ENCODE measurements around the gene PLPP2. TPM values are rescaled to one million over a fixed set of nuclear protein-coding genes. Genes with fewer than 3 reads are reported as not detected.
A peak's percentile ranks its signal among the peaks of the same experiment; 100 is the strongest.

PLPP2 gene
- total and polyA plus RNA-seq, 7 donors = 0.10 to 0.93 (median 0.30) TPM; not detected in 1

- no peaks in the 10 kb centered on the region for H3K4me1 ChIP-seq
- no peak overlapping the region for H3K27ac ChIP-seq
- H3K36me3 ChIP-seq (ENCODE audit: insufficient read depth in 1 of 2, low read depth in 1 of 2) = no peaks in the 10 kb centered on the region
- H3K27me3 ChIP-seq (ENCODE audit: insufficient read depth in 3 of 3, low read length in 2 of 3) = peaks cover 0 to 44% (median 15%) of the 10 kb centered on the region in 3 donors
- no peak for TF ChIP-seq CTCF (IDR thresholded peaks at IDR 0.05)
- DNase-seq (peak in 1 of 2 donors; percentile 32), ATAC-seq (no peak)
- intact Hi-C loops (cut with DNase I) = no loop called here
- no peak overlapping the region for H3K4me3 ChIP-seq
- WGBS, 3 donors = 28 to 33% (median 32%) methylated on average over 20 to 21 of the region's 21 CpGs
- no peaks in the 10 kb centered on the region for H3K9me3 ChIP-seq
Observed at GRCh38 chr19:277581-278165, 13.5 kb downstream of the PLPP2 start.

GRCh38 chr19:277131-277530, 14.1 kb downstream of the PLPP2 start:
- WGBS, 3 donors = 65 to 71% (median 70%) methylated on average over 7 of the region's 7 CpGs

GRCh38 chr19:275958-276646, 15.1 kb downstream of the PLPP2 start:
- Histone ChIP-seq H3K4me1 (no peaks in the 10 kb centered on the region), H3K27me3 (ENCODE audit: insufficient read depth in 3 of 3, low read length in 2 of 3) (peaks cover 0 to 38% (median 8%) of the 10 kb centered on the region in 3 donors), H3K4me3 (no peak overlapping the region), H3K36me3 (ENCODE audit: insufficient read depth in 1 of 2, low read depth in 1 of 2) (no peaks in the 10 kb centered on the region), H3K27ac (no peak overlapping the region), H3K9me3 (no peaks in the 10 kb centered on the region)
- no peak for TF ChIP-seq CTCF (IDR thresholded peaks at IDR 0.05)
- ATAC-seq (no peak), DNase-seq (peak in 1 of 2 donors; percentile 12)
- 78 to 86% (median 83%) methylated on average over 19 of the region's 19 CpGs for WGBS, 3 donors
- intact Hi-C loops (cut with DNase I) = no loop called here

More at GRCh38 chr19:277131-277530, 14.1 kb downstream of the PLPP2 start:
- H3K36me3 ChIP-seq (ENCODE audit: insufficient read depth in 1 of 2, low read depth in 1 of 2) = no peaks in the 10 kb centered on the region
- ATAC-seq (no peak), DNase-seq (peak in 1 of 2 donors; percentile 24)
- H3K4me3 ChIP-seq = no peak overlapping the region
- H3K27me3 ChIP-seq (ENCODE audit: insufficient read depth in 3 of 3, low read length in 2 of 3) = peaks cover 0 to 43% (median 15%) of the 10 kb centered on the region in 3 donors
- H3K4me1 ChIP-seq = no peaks in the 10 kb centered on the region
- intact Hi-C loops (cut with DNase I) = no loop called here
- TF ChIP-seq CTCF (IDR thresholded peaks at IDR 0.05) = no peak
- H3K27ac ChIP-seq = no peak overlapping the region
- H3K9me3 ChIP-seq = no peaks in the 10 kb centered on the region

- peak in 1 of 2 donors; percentile 23 for DNase-seq
- WGBS, 3 donors = 82 to 88% (median 83%) methylated on average over 9 of the region's 9 CpGs
Observed at GRCh38 chr19:275000-275399, 16.2 kb downstream of the PLPP2 start.

More at GRCh38 chr19:275000-275399, 16.2 kb downstream of the PLPP2 start:
- peaks cover 0 to 30% (median 6%) of the 10 kb centered on the region in 3 donors for H3K27me3 ChIP-seq (ENCODE audit: insufficient read depth in 3 of 3, low read length in 2 of 3)
- H3K27ac ChIP-seq = no peak overlapping the region
- H3K4me1 ChIP-seq = no peaks in the 10 kb centered on the region
- no peak overlapping the region for H3K4me3 ChIP-seq
- no peak for ATAC-seq
- intact Hi-C loops (cut with DNase I) = no loop called here
- no peaks in the 10 kb centered on the region for H3K9me3 ChIP-seq
- no peaks in the 10 kb centered on the region for H3K36me3 ChIP-seq (ENCODE audit: insufficient read depth in 1 of 2, low read depth in 1 of 2)
- TF ChIP-seq CTCF (IDR thresholded peaks at IDR 0.05) = no peak
